GM21717 (cell line): ENCODE data around the gene PEX5L.

Source experiments
- ATAC-seq: cut with Tn5 transposase; IDR thresholded peaks from one replicate; pipeline ENCODE4 v1.9.1; 2021; ENCODE audit warnings: mild to moderate bottlenecking, moderate library complexity; ENCODE audit not compliant: unreplicated experiment

Gene PEX5L

GRCh38 chr3:179852142-179852905, 184.4 kb downstream of the PEX5L start:
- ATAC-seq: peak; percentile 88

- ATAC-seq: no peak
These were observed 188.0 kb downstream of the PEX5L start for GRCh38 chr3:179848711-179849110.

- ATAC-seq: no peak
These were observed 194.7 kb downstream of the PEX5L start for GRCh38 chr3:179842061-179842460.

GRCh38 chr3:179840985-179841384, 195.8 kb downstream of the PEX5L start:
- ATAC-seq: no peak

- ATAC-seq: no peak
These were observed 199.4 kb downstream of the PEX5L start for GRCh38 chr3:179837374-179837773.

- ATAC-seq: no peak
These were observed 203.4 kb downstream of the PEX5L start for GRCh38 chr3:179833294-179833693.

GRCh38 chr3:179832333-179832854, 204.3 kb downstream of the PEX5L start:
- ATAC-seq: no peak

- no peak for ATAC-seq
These were observed 207.3 kb downstream of the PEX5L start for GRCh38 chr3:179829401-179829800.

GRCh38 chr3:179828738-179829137, 208.0 kb downstream of the PEX5L start:
- ATAC-seq: no peak

- no peak for ATAC-seq
These were observed 210.5 kb downstream of the PEX5L start for GRCh38 chr3:179826247-179826637.

GRCh38 chr3:179825527-179826246, 211.1 kb downstream of the PEX5L start:
- no peak for ATAC-seq

- no peak for ATAC-seq
These were observed 214.4 kb downstream of the PEX5L start for GRCh38 chr3:179822296-179822695.

- no peak for ATAC-seq
These were observed 217.4 kb downstream of the PEX5L start for GRCh38 chr3:179819379-179819778.

- no peak for ATAC-seq
These were observed 224.7 kb downstream of the PEX5L start for GRCh38 chr3:179812096-179812382.

- peak; percentile 93 for ATAC-seq
These were observed 225.2 kb downstream of the PEX5L start for GRCh38 chr3:179811321-179812095.

- ATAC-seq: no peak
These were observed 227.1 kb downstream of the PEX5L start for GRCh38 chr3:179809639-179810038.

GRCh38 chr3:179807588-179807987, 229.1 kb downstream of the PEX5L start:
- no peak for ATAC-seq

- ATAC-seq: no peak
These were observed 230.6 kb downstream of the PEX5L start for GRCh38 chr3:179806177-179806576.

GRCh38 chr3:179801856-179802255, 234.9 kb downstream of the PEX5L start:
- no peak for ATAC-seq

GRCh38 chr3:179801263-179801662, 235.5 kb downstream of the PEX5L start:
- ATAC-seq: no peak

GRCh38 chr3:179797192-179797591, 239.5 kb downstream of the PEX5L start:
- ATAC-seq: no peak

GRCh38 chr3:179796421-179796820, 240.3 kb downstream of the PEX5L start:
- ATAC-seq: no peak
